H1 (cell line): Measurements from ENCODE around the gene RDH16. TPM values are rescaled to one million over a fixed set of nuclear protein-coding genes. Genes with fewer than 3 reads are reported as not detected.

Experiments
- CEBPB ChIP-seq: IDR thresholded peaks from 2 replicates; pipeline ENCODE4 v1.6.1; 2012; ENCODE audit warnings: low read depth, low read length
- CHD2 ChIP-seq: IDR thresholded peaks from 2 replicates; pipeline ENCODE4 v1.6.1; 2012; ENCODE audit warnings: low read length, improper control_type of control experiment
- KDM1A ChIP-seq: fragments of 200-600, 300-600 bp; sonication (generic); IDR thresholded peaks from 2 replicates; pipeline ENCODE4 v1.7.1; 2016; ENCODE audit warnings: mild to moderate bottlenecking, low read length, borderline replicate concordance
- PHF8 ChIP-seq: fragments of 200-600 bp; sonication (generic); conservative IDR thresholded peaks from 2 replicates; pipeline ENCODE4 v1.7.1; 2012; ENCODE audit warnings: low read depth, mild to moderate bottlenecking, inconsistent platforms, low read length, moderate library complexity
- POU5F1 ChIP-seq: IDR thresholded peaks from 2 replicates; pipeline ENCODE4 v1.6.1; 2011; ENCODE audit warnings: low read depth, mild to moderate bottlenecking, low read length, moderate library complexity
- TAF7 ChIP-seq: optimal IDR thresholded peaks from 2 replicates; pipeline ENCODE3; 2011; ENCODE audit warnings: low read depth, mild to moderate bottlenecking, inconsistent platforms, low read length, moderate library complexity, borderline replicate concordance
- TEAD4 ChIP-seq: IDR thresholded peaks from 2 replicates; pipeline ENCODE4 v1.6.1; 2012; ENCODE audit warnings: low read depth, low read length, inconsistent platforms, mixed read lengths
- polyA plus RNA-seq, 7 experiments: library from polyadenylated mRNA; depleted of rRNA in 3 of 7; stranded (reverse) in 5 of 7; unstranded in 2 of 7; fragments of >200 nt in 5 of 7; fragments of 200-250 nt in 2 of 7; gene quantifications; 1 replicate in 5 of 7; 2 replicates in 1 of 7; 4 replicates in 1 of 7; pipeline versions ENCODE4 v1.2.1 to v1.2.3, GENCODE V29; 2011 to 2013; ENCODE audit warnings: missing spikeins in 2 of 7, mixed read lengths in 2 of 7
- total RNA-seq: library from RNA; stranded (reverse); fragmentation: NEBNext Ultra II Directional; extraction: Animal tissue kit (Norgen Biotek cat#: 25700); gene quantifications from 2 replicates; pipeline ENCODE4 v1.2.1, GENCODE V29; 2021

Gene RDH16
- total and polyA plus RNA-seq, 2 of the 8 experiments (the other 6 are each of a cell fraction or from before 2014, with no cell fraction given), result 0.30 to 0.79 TPM

DNA sequence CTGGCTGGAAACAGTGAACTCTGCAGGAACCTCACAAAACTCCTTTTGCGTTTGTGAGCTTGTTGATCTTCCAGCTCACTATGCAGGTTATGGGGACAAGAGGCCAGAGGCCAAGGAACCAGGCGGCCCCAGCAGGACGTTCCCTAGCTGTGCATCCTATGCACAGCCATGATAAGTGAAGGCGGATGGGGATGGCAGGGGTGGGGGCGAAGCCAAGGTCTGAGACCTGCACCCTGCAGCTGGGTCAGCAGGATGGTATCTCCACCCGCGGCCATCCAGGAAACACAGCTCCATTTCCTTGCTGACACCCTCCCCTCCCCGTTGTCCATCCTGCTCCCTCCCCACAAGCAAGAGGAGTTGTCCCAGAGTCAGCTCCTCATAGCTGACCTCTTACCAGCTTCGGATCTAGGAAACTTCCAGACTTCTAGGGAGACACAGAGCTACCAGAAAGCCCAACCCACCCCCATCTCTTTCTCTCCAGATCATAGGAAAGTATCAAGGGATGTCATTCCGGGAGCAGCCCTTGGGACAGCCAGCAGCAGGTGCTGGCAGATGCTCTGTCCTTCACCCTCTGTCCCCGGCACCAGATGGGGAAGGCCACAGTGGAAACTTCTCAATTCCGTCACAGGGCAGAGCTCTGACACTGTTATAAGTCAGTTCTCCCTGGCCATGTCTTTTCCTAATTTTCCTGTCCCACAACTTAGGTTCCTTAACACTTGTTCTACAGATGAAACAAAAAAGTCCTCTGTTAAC, 39.6 kb upstream of the RDH16 start (continued):
- no peak for TF ChIP-seq TAF7
- TF ChIP-seq POU5F1, result no peak
- TF ChIP-seq CHD2, result no peak
- no peak for TF ChIP-seq PHF8
- no peak for TF ChIP-seq TEAD4
- TF ChIP-seq KDM1A, result no peak
- no peak for TF ChIP-seq CEBPB
